SK-N-SH (cell line): Measurements from ENCODE around the gene DLL3. TPM values are rescaled to one million over a fixed set of nuclear protein-coding genes. Genes with fewer than 3 reads are reported as not detected.

Experiments used
- CTCF ChIA-PET: fragments of 300-600, 350-600 bp; formaldehyde crosslinking; extraction: SDS; loops from one replicate; lab custom pipeline; 2021; lab: Yijun Ruan, JAX
- POLR2A ChIA-PET: fragments of 350-600 bp; sonication (Branson Sonifier 250); formaldehyde crosslinking; extraction: SDS; loops from one replicate; lab custom pipeline; 2020; ENCODE audit warnings: antibody characterized with exemption, inconsistent platforms; lab: Yijun Ruan, JAX
- DNase-seq: peaks from one replicate; pipeline ENCODE4 v3.0.0; 2012
- H2AFZ ChIP-seq: fragments of 200-600 bp; sonication (generic); 2 replicates; pipeline ENCODE4 v1.8.1; 2016; ENCODE audit warnings: antibody characterized with exemption, mild to moderate bottlenecking, low read depth
- H3F3A ChIP-seq: fragments of 200-600 bp; sonication (generic); replicated peaks from 2 replicates; pipeline ENCODE3; 2016; ENCODE audit warnings: antibody characterized with exemption, mild to moderate bottlenecking; ENCODE audit not compliant: insufficient read depth
- H3K27ac ChIP-seq, 2 experiments: fragments of 200-500 bp in 1 of 2; fragments of 200-600 bp in 1 of 2; sonication (Bioruptor generic) in 1 of 2; sonication (generic), shearing (Covaris generic) in 1 of 2; 2 replicates each; pipeline versions ENCODE4 v1.5.1 to v1.6.1; 2014 to 2016; ENCODE audit warnings: low read depth in 2 of 2, inconsistent platforms in 1 of 2, low read length in 1 of 2, mild to moderate bottlenecking in 1 of 2, mixed read lengths in 1 of 2
- H3K27me3 ChIP-seq: fragments of 200-600 bp; sonication (generic), shearing (Covaris generic); 2 replicates; pipeline ENCODE4 v1.6.1; 2016; ENCODE audit warnings: mixed run types; ENCODE audit not compliant: insufficient read depth
- H3K36me3 ChIP-seq, 2 experiments: fragments of 200-500 bp in 1 of 2; fragments of 200-600 bp in 1 of 2; sonication (Bioruptor generic) in 1 of 2; sonication (generic) in 1 of 2; replicated peaks in 1 of 2; 2 replicates each; pipeline versions ENCODE3 to v1.5.1; 2014 to 2016; ENCODE audit warnings: low read length in 1 of 2, mild to moderate bottlenecking in 1 of 2; ENCODE audit not compliant: insufficient read depth in 2 of 2, control insufficient read depth in 1 of 2
- H3K4me1 ChIP-seq, 2 experiments: fragments of 200-500 bp in 1 of 2; fragments of 200-600 bp in 1 of 2; sonication (Bioruptor generic) in 1 of 2; sonication (generic), shearing (Covaris generic) in 1 of 2; 2 replicates each; pipeline versions ENCODE4 v1.5.1 to v1.6.1; 2014 to 2016; ENCODE audit warnings: low read depth in 1 of 2, low read length in 1 of 2, mixed run types in 1 of 2; ENCODE audit not compliant: insufficient read depth in 2 of 2, control insufficient read depth in 1 of 2
- H3K4me2 ChIP-seq: fragments of 200-600 bp; sonication (generic), shearing (Covaris generic); 2 replicates; pipeline ENCODE4 v1.6.1; 2017; ENCODE audit warnings: mixed run types
- H3K4me3 ChIP-seq, 2 experiments: fragments of 200-500 bp in 1 of 2; fragments of 200-600 bp in 1 of 2; sonication (Bioruptor generic) in 1 of 2; sonication (generic), shearing (Covaris generic) in 1 of 2; 2 replicates each; pipeline versions ENCODE4 v1.5.1 to v1.8.1; 2014 to 2016; ENCODE audit warnings: low read depth in 2 of 2, inconsistent platforms in 1 of 2, low read length in 1 of 2, mild to moderate bottlenecking in 1 of 2, mixed read lengths in 1 of 2, moderate library complexity in 1 of 2
- H3K79me2 ChIP-seq: fragments of 200-600 bp; sonication (generic); 2 replicates; pipeline ENCODE4 v1.8.1; 2017; ENCODE audit warnings: mild to moderate bottlenecking; ENCODE audit not compliant: insufficient read depth
- H3K9ac ChIP-seq: fragments of 200-600 bp; sonication (generic); 2 replicates; pipeline ENCODE4 v1.6.1; 2017; ENCODE audit warnings: mixed run types
- H3K9me2 ChIP-seq: fragments of 200-600 bp; sonication (generic); 2 replicates; pipeline ENCODE4 v1.6.1; 2017; ENCODE audit warnings: mixed run types
- H3K9me3 ChIP-seq: fragments of 200-600 bp; sonication (generic); 2 replicates; pipeline ENCODE4 v1.6.1; 2017; ENCODE audit warnings: mixed run types, mild to moderate bottlenecking, moderate library complexity
- H4K20me1 ChIP-seq: fragments of 200-600 bp; sonication (generic); 2 replicates; pipeline ENCODE4 v1.6.1; 2017; ENCODE audit warnings: mild to moderate bottlenecking, mixed run types; ENCODE audit not compliant: insufficient read depth
- ELF1 ChIP-seq: IDR thresholded peaks from 2 replicates; pipeline ENCODE4 v1.4.0; 2012
- EP300 ChIP-seq, 2 experiments: IDR thresholded peaks; 2 replicates each; pipeline versions ENCODE4 v1.4.0 to v1.6.1; 2012; ENCODE audit warnings: borderline replicate concordance in 1 of 2, low read depth in 1 of 2, low read length in 1 of 2
- EZH2phosphoT487 ChIP-seq: fragments of 200-600 bp; sonication (generic); IDR thresholded peaks from 2 replicates; pipeline ENCODE4 v1.6.1; 2017; ENCODE audit warnings: low read depth, mixed run types, mild to moderate bottlenecking, antibody characterized with exemption, moderate library complexity, borderline replicate concordance
- FOXM1 ChIP-seq: IDR thresholded peaks from 2 replicates; pipeline ENCODE4 v1.4.0; 2012; ENCODE audit warnings: low read depth, mild to moderate bottlenecking
- GABPA ChIP-seq: IDR thresholded peaks from 2 replicates; pipeline ENCODE4 v1.4.0; 2012; ENCODE audit warnings: low read depth, mild to moderate bottlenecking
- GATA2 ChIP-seq: sonication (generic); formaldehyde crosslinking; IDR thresholded peaks from 2 replicates; pipeline ENCODE4 v1.5.0; 2020; ENCODE audit warnings: mild to moderate bottlenecking, missing genetic modification reagents
- JUND ChIP-seq: IDR thresholded peaks from 2 replicates; pipeline ENCODE4 v1.4.0; 2012
- MAX ChIP-seq: IDR thresholded peaks from 2 replicates; pipeline ENCODE4 v1.4.0; 2012; ENCODE audit warnings: low read depth
- MEF2A ChIP-seq: IDR thresholded peaks from 2 replicates; pipeline ENCODE4 v1.4.0; 2012; ENCODE audit warnings: low read depth, borderline replicate concordance
- PBX3 ChIP-seq: IDR thresholded peaks from 2 replicates; pipeline ENCODE4; 2012
- POLR2AphosphoS5 ChIP-seq: IDR thresholded peaks from 2 replicates; pipeline ENCODE4 v1.6.1; 2012; ENCODE audit warnings: low read depth, low read length
- REST ChIP-seq: IDR thresholded peaks from 2 replicates; pipeline ENCODE4 v1.6.1; 2012; ENCODE audit warnings: mild to moderate bottlenecking, low read depth, low read length, moderate library complexity
- SIN3A ChIP-seq: IDR thresholded peaks from 2 replicates; pipeline ENCODE4 v1.6.1; 2012; ENCODE audit warnings: low read depth, mild to moderate bottlenecking, low read length, moderate library complexity, borderline replicate concordance
- SMC3 ChIP-seq: IDR thresholded peaks from 2 replicates; pipeline ENCODE4 v1.6.1; 2012; ENCODE audit warnings: low read depth, low read length, improper control_type of control experiment
- TCF12 ChIP-seq: IDR thresholded peaks from 2 replicates; pipeline ENCODE4 v1.4.0; 2012
- USF2 ChIP-seq: fragments of 150-350 bp; IDR thresholded peaks from 2 replicates; pipeline ENCODE4 v1.6.1; 2017; ENCODE audit warnings: antibody characterized with exemption, low read length, low read depth, borderline replicate concordance
- YY1 ChIP-seq: IDR thresholded peaks from 2 replicates; pipeline ENCODE4 v1.4.0; 2012; ENCODE audit warnings: low read depth, mild to moderate bottlenecking
- WGBS: methylation state at CpG from one replicate; pipeline ENCODE4 v1.1.6; 2017; ENCODE audit warnings: low lambda C conversion rate; 5-methylcytosine and 5-hydroxymethylcytosine counted together
- polyA plus RNA-seq, 3 experiments: library from polyadenylated mRNA; depleted of rRNA; stranded (reverse); fragments of >200 nt; gene quantifications; 2 replicates each; pipeline ENCODE4 v1.2.3, GENCODE V29; 2012

DLL3 gene
- polyA plus RNA-seq, 1 of the 3 experiments (the other 2 are of a cell fraction) = 4.7 TPM

GRCh38 chr19:39502640-39503417 is 4.1 kb downstream of the DLL3 start (continued):
- 0 out of 2 replicates have a peak, but pooled peaks have one; percentile 21 for TF ChIP-seq REST
- no peak for TF ChIP-seq ELF1
- no peak for TF ChIP-seq GABPA
- TF ChIP-seq JUND = no peak
- no peak for TF ChIP-seq YY1
- no peak for TF ChIP-seq TCF12
- TF ChIP-seq SMC3 = 0 out of 2 replicates have a peak, but pooled peaks have one; percentile 12
- no peak for TF ChIP-seq USF2
- TF ChIP-seq MEF2A = no peak
- TF ChIP-seq EP300 (IDR thresholded peaks at IDR 0.05; ENCODE audit: borderline replicate concordance in 1 of 2, low read depth in 1 of 2, low read length in 1 of 2) = no peak

GRCh38 chr19:39506598-39506943 is 7.8 kb downstream of the DLL3 start:
- Histone ChIP-seq H3K9ac (no peak overlapping the region), H4K20me1 (no peaks in the 10 kb centered on the region), H3K79me2 (no peaks in the 10 kb centered on the region), H3K36me3 (no peaks in the 10 kb centered on the region), H3K27ac (no peak overlapping the region), H3K4me1 (peaks cover 0 to 5% of the 10 kb centered on the region in 2 experiments; a peak in 1 of 4 replicates), H2AFZ (peak overlapping the region; percentile 56; the same call in 1 of the 2 replicates), H3K27me3 (no peaks in the 10 kb centered on the region), H3K4me3 (peak overlapping the region; percentile 64 to 76; a peak in 2 of 4 replicates), H3F3A (no peaks in the 10 kb centered on the region), H3K9me3 (no peaks in the 10 kb centered on the region), H3K9me2 (no peaks in the 10 kb centered on the region), H3K4me2 (peak overlapping the region; percentile 83)
- CTCF ChIA-PET = interaction anchor here (1.1 to 3.0 kb wide), 3 partner anchors 8 to 26 kb away, joined by 3 to 19 read pairs (median 4); partner anchors contain the start of genes DLL3, EID2B and SELENOV
- TF ChIP-seq GABPA (no peak), EZH2phosphoT487 (no peak), SIN3A (no peak), PBX3 (no peak), MAX (no peak), GATA2 (CRISPR knock-in tag) (no peak), FOXM1 (no peak), POLR2AphosphoS5 (no peak)
- POLR2A ChIA-PET = interaction anchor here (1.3 kb wide), 1 partner anchor 71 kb away, joined by 6 read pairs; the partner anchor contains the start of gene RPS16
- DNase-seq = no peak
- WGBS = 77% methylated on average over 7 of the region's 7 CpGs
